ENCODE results near the gene TRIM54.

GRCh38 chr2:27297195-27297594, 15.0 kb downstream of the TRIM54 start:
- TF ChIP-seq CTCF (IDR thresholded peaks at IDR 0.05) (no peak), POLR2A (IDR thresholded peaks at IDR 0.05) (no peak)

Measured in lower leg skin (tissue), 3 donors.